Measurements from ENCODE around the gene ATP10A.
"Not testable (repeated sequence)": the region's sequence is repeated elsewhere in the genome, so short reads cannot be mapped to it uniquely, and the experiment has no call there.

ATP10A gene

GRCh38 chr15:25771736-25772135 lies 91.4 kb downstream of the ATP10A start:
- not testable (repeated sequence) for H3K18ac ChIP-seq (ENCODE audit: low read length); H2BK120ac ChIP-seq (ENCODE audit: insufficient read depth, low read length, poor library complexity); H3K79me1 ChIP-seq (ENCODE audit: low read length); H4K12ac ChIP-seq (ENCODE audit: low read depth, low read length); H3K14ac ChIP-seq (ENCODE audit: low read length); H3K4ac ChIP-seq (ENCODE audit: low read depth, low read length); H4K8ac ChIP-seq (ENCODE audit: low read depth, low read length); H4K91ac ChIP-seq (ENCODE audit: low read depth, low read length); H3K4me1 ChIP-seq (ENCODE audit: control insufficient read depth in 1 of 2, insufficient read depth in 2 of 2, low read length in 2 of 2); H2BK5ac ChIP-seq (ENCODE audit: low read depth, low read length, poor library complexity); H2AK5ac ChIP-seq (ENCODE audit: low read length); DNase-seq; H3K9me3 ChIP-seq (ENCODE audit: insufficient read depth, low read depth, low read length); H2AFZ ChIP-seq (ENCODE audit: insufficient read depth, low read length, poor library complexity); H3K27me3 ChIP-seq (ENCODE audit: insufficient read depth, low read length); H3K9ac ChIP-seq (ENCODE audit: low read length); H3K79me2 ChIP-seq (ENCODE audit: control insufficient read depth, insufficient read depth, low read length, poor library complexity); H3K4me3 ChIP-seq (ENCODE audit: low read depth, low read length); H3K23ac ChIP-seq (ENCODE audit: low read length); H2BK12ac ChIP-seq (ENCODE audit: low read length); H3K27ac ChIP-seq (ENCODE audit: low read depth, low read length); H3K4me2 ChIP-seq (ENCODE audit: low read length); H3K36me3 ChIP-seq (ENCODE audit: control insufficient read depth in 1 of 2, insufficient read depth in 2 of 2, low read length in 2 of 2)
- no CpG with 5 or more reads among the region's 8 CpGs for WGBS (ENCODE audit: extremely low coverage, insufficient coverage, insufficient read length)

- Histone ChIP-seq H3K27me3 (ENCODE audit: insufficient read depth, low read length) (no peaks in the 10 kb centered on the region), H3K23ac (ENCODE audit: low read length) (no peak overlapping the region), H3K36me3 (ENCODE audit: control insufficient read depth in 1 of 2, insufficient read depth in 2 of 2, low read length in 2 of 2) (no peaks in the 10 kb centered on the region), H2BK120ac (ENCODE audit: insufficient read depth, low read length, poor library complexity) (no peak overlapping the region), H4K12ac (ENCODE audit: low read depth, low read length) (no peak overlapping the region), H3K4me2 (ENCODE audit: low read length) (no peak overlapping the region), H2BK5ac (ENCODE audit: low read depth, low read length, poor library complexity) (no peak overlapping the region), H2AFZ (ENCODE audit: insufficient read depth, low read length, poor library complexity) (no peak overlapping the region), H2AK5ac (ENCODE audit: low read length) (no peak overlapping the region), H3K14ac (ENCODE audit: low read length) (no peak overlapping the region), H3K79me2 (ENCODE audit: control insufficient read depth, insufficient read depth, low read length, poor library complexity) (no peaks in the 10 kb centered on the region), H3K27ac (ENCODE audit: low read depth, low read length) (no peak overlapping the region), H3K9me3 (ENCODE audit: insufficient read depth, low read depth, low read length) (peaks cover under 1% of the 10 kb centered on the region), H3K4me1 (ENCODE audit: control insufficient read depth in 1 of 2, insufficient read depth in 2 of 2, low read length in 2 of 2) (no peaks in the 10 kb centered on the region), H4K91ac (ENCODE audit: low read depth, low read length) (no peak overlapping the region), H3K79me1 (ENCODE audit: low read length) (no peaks in the 10 kb centered on the region), H3K4ac (ENCODE audit: low read depth, low read length) (no peak overlapping the region), H3K4me3 (ENCODE audit: low read depth, low read length) (no peak overlapping the region), H3K18ac (ENCODE audit: low read length) (no peak overlapping the region), H4K8ac (ENCODE audit: low read depth, low read length) (no peak overlapping the region), H3K9ac (ENCODE audit: low read length) (no peak overlapping the region), H2BK12ac (ENCODE audit: low read length) (no peak overlapping the region)
- no CpG with 5 or more reads among the region's 1 CpG for WGBS (ENCODE audit: extremely low coverage, insufficient coverage, insufficient read length)
- no peak for DNase-seq
These were observed 91.8 kb downstream of the ATP10A start for GRCh38 chr15:25771338-25771706.

GRCh38 chr15:25770618-25771337 lies 92.3 kb downstream of the ATP10A start:
- Histone ChIP-seq H2BK12ac (ENCODE audit: low read length) (no peak overlapping the region), H3K4ac (ENCODE audit: low read depth, low read length) (no peak overlapping the region), H2AK5ac (ENCODE audit: low read length) (no peak overlapping the region), H3K14ac (ENCODE audit: low read length) (no peak overlapping the region), H3K23ac (ENCODE audit: low read length) (no peak overlapping the region), H4K91ac (ENCODE audit: low read depth, low read length) (no peak overlapping the region), H3K4me1 (ENCODE audit: control insufficient read depth in 1 of 2, insufficient read depth in 2 of 2, low read length in 2 of 2) (no peaks in the 10 kb centered on the region), H4K8ac (ENCODE audit: low read depth, low read length) (no peak overlapping the region), H3K27ac (ENCODE audit: low read depth, low read length) (no peak overlapping the region), H3K27me3 (ENCODE audit: insufficient read depth, low read length) (no peaks in the 10 kb centered on the region), H2BK120ac (ENCODE audit: insufficient read depth, low read length, poor library complexity) (no peak overlapping the region), H2AFZ (ENCODE audit: insufficient read depth, low read length, poor library complexity) (no peak overlapping the region), H3K36me3 (ENCODE audit: control insufficient read depth in 1 of 2, insufficient read depth in 2 of 2, low read length in 2 of 2) (no peaks in the 10 kb centered on the region), H3K79me2 (ENCODE audit: control insufficient read depth, insufficient read depth, low read length, poor library complexity) (no peaks in the 10 kb centered on the region), H3K79me1 (ENCODE audit: low read length) (no peaks in the 10 kb centered on the region), H3K9ac (ENCODE audit: low read length) (no peak overlapping the region), H3K4me3 (ENCODE audit: low read depth, low read length) (no peak overlapping the region), H3K9me3 (ENCODE audit: insufficient read depth, low read depth, low read length) (peaks cover 2% of the 10 kb centered on the region), H4K12ac (ENCODE audit: low read depth, low read length) (no peak overlapping the region), H3K4me2 (ENCODE audit: low read length) (no peak overlapping the region), H3K18ac (ENCODE audit: low read length) (no peak overlapping the region), H2BK5ac (ENCODE audit: low read depth, low read length, poor library complexity) (no peak overlapping the region)
- peak; percentile 46 to 57 for DNase-seq
- WGBS (ENCODE audit: extremely low coverage, insufficient coverage, insufficient read length) = no CpG with 5 or more reads among the region's 14 CpGs

- Histone ChIP-seq H3K79me2 (ENCODE audit: control insufficient read depth, insufficient read depth, low read length, poor library complexity) (no peaks in the 10 kb centered on the region), H3K9ac (ENCODE audit: low read length) (no peak overlapping the region), H3K4me3 (ENCODE audit: low read depth, low read length) (no peak overlapping the region), H3K18ac (ENCODE audit: low read length) (no peak overlapping the region), H2AFZ (ENCODE audit: insufficient read depth, low read length, poor library complexity) (no peak overlapping the region), H3K27ac (ENCODE audit: low read depth, low read length) (no peak overlapping the region), H2AK5ac (ENCODE audit: low read length) (no peak overlapping the region), H4K8ac (ENCODE audit: low read depth, low read length) (no peak overlapping the region), H4K91ac (ENCODE audit: low read depth, low read length) (no peak overlapping the region), H3K23ac (ENCODE audit: low read length) (no peak overlapping the region), H2BK5ac (ENCODE audit: low read depth, low read length, poor library complexity) (no peak overlapping the region), H2BK120ac (ENCODE audit: insufficient read depth, low read length, poor library complexity) (no peak overlapping the region), H3K4me1 (ENCODE audit: control insufficient read depth in 1 of 2, insufficient read depth in 2 of 2, low read length in 2 of 2) (no peaks in the 10 kb centered on the region), H4K12ac (ENCODE audit: low read depth, low read length) (no peak overlapping the region), H3K9me3 (ENCODE audit: insufficient read depth, low read depth, low read length) (peaks cover 2% of the 10 kb centered on the region), H3K14ac (ENCODE audit: low read length) (no peak overlapping the region), H3K27me3 (ENCODE audit: insufficient read depth, low read length) (no peaks in the 10 kb centered on the region), H3K4me2 (ENCODE audit: low read length) (no peak overlapping the region), H3K79me1 (ENCODE audit: low read length) (no peaks in the 10 kb centered on the region), H3K4ac (ENCODE audit: low read depth, low read length) (no peak overlapping the region), H3K36me3 (ENCODE audit: control insufficient read depth in 1 of 2, insufficient read depth in 2 of 2, low read length in 2 of 2) (no peaks in the 10 kb centered on the region), H2BK12ac (ENCODE audit: low read length) (no peak overlapping the region)
- DNase-seq = no peak
- no CpG with 5 or more reads among the region's 14 CpGs for WGBS (ENCODE audit: extremely low coverage, insufficient coverage, insufficient read length)
These were observed 93.1 kb downstream of the ATP10A start for GRCh38 chr15:25770031-25770430.
